ENCODE results near the gene ESCO1. TPM values are rescaled to one million over a fixed set of nuclear protein-coding genes. Genes with fewer than 3 reads are reported as not detected.

Gene ESCO1
- total and polyA plus RNA-seq, 2 of the 13 experiments (the other 11 are each of a cell fraction or from before 2014, with no cell fraction given) = 6.3 to 19.4 TPM

- POLR2A ChIA-PET = interaction anchor here (1.3 kb wide), 1 partner anchor 104 kb away, joined by 3 read pairs; the partner anchor contains the start of gene ESCO1
- BruUV-seq (replicated peaks) = no TSS peak
- TF ChIP-seq NFKBIZ (CRISPR knock-in tag; IDR thresholded peaks at IDR 0.05) (no peak), ZNF251 (CRISPR knock-in tag; IDR thresholded peaks at IDR 0.05) (no peak), ZNF225 (CRISPR knock-in tag; IDR thresholded peaks at IDR 0.05) (no peak), KLF6 (CRISPR knock-in tag; IDR thresholded peaks at IDR 0.05) (no peak), FLYWCH1 (CRISPR knock-in tag; IDR thresholded peaks at IDR 0.05) (no peak), SAP130 (CRISPR knock-in tag; IDR thresholded peaks at IDR 0.05; ENCODE audit: low read depth) (peak; percentile 12; the same call in 1 of the 2 replicates), MXI1 (IDR thresholded peaks at IDR 0.05; ENCODE audit: borderline replicate concordance, low read depth, low read length) (no peak), PHB2 (IDR thresholded peaks at IDR 0.05; ENCODE audit: partially characterized antibody) (no peak), CHD4 (IDR thresholded peaks at IDR 0.05; ENCODE audit: borderline replicate concordance, low read length) (no peak), ZNF746 (CRISPR knock-in tag; IDR thresholded peaks at IDR 0.05) (no peak), BRCA1 (CRISPR knock-in tag; IDR thresholded peaks at IDR 0.05) (no peak), DNMT1 (CRISPR knock-in tag; IDR thresholded peaks at IDR 0.05) (no peak), CCDC6 (CRISPR knock-in tag; IDR thresholded peaks at IDR 0.05) (no peak), HOXA3 (CRISPR knock-in tag; IDR thresholded peaks at IDR 0.05) (no peak), ZBTB14 (CRISPR knock-in tag; IDR thresholded peaks at IDR 0.05) (no peak), XBP1 (CRISPR knock-in tag; IDR thresholded peaks at IDR 0.05) (no peak), MATR3 (CRISPR knock-in tag; IDR thresholded peaks at IDR 0.05) (no peak), ZNF274 (CRISPR knock-in tag; IDR thresholded peaks at IDR 0.05) (0 out of 2 replicates have a peak, but pooled peaks have one; percentile 43)
- TF ChIP-seq, protein P1, sequence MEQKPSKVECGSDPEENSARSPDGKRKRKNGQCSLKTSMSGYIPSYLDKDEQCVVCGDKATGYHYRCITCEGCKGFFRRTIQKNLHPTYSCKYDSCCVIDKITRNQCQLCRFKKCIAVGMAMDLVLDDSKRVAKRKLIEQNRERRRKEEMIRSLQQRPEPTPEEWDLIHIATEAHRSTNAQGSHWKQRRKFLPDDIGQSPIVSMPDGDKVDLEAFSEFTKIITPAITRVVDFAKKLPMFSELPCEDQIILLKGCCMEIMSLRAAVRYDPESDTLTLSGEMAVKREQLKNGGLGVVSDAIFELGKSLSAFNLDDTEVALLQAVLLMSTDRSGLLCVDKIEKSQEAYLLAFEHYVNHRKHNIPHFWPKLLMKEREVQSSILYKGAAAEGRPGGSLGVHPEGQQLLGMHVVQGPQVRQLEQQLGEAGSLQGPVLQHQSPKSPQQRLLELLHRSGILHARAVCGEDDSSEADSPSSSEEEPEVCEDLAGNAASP (CRISPR knock-in tag; IDR thresholded peaks at IDR 0.05; ENCODE audit: borderline replicate concordance) = peak; percentile 91; the same call in 1 of the 2 replicates
- TF ChIP-seq, protein P2, sequence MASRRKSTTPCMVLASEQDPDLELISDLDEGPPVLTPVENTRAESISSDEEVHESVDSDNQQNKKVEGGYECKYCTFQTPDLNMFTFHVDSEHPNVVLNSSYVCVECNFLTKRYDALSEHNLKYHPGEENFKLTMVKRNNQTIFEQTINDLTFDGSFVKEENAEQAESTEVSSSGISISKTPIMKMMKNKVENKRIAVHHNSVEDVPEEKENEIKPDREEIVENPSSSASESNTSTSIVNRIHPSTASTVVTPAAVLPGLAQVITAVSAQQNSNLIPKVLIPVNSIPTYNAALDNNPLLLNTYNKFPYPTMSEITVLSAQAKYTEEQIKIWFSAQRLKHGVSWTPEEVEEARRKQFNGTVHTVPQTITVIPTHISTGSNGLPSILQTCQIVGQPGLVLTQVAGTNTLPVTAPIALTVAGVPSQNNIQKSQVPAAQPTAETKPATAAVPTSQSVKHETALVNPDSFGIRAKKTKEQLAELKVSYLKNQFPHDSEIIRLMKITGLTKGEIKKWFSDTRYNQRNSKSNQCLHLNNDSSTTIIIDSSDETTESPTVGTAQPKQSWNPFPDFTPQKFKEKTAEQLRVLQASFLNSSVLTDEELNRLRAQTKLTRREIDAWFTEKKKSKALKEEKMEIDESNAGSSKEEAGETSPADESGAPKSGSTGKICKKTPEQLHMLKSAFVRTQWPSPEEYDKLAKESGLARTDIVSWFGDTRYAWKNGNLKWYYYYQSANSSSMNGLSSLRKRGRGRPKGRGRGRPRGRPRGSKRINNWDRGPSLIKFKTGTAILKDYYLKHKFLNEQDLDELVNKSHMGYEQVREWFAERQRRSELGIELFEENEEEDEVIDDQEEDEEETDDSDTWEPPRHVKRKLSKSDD (CRISPR knock-in tag; IDR thresholded peaks at IDR 0.05; ENCODE audit: low read depth) = no peak
Measured at GRCh38 chr18:21496277-21496835, 104.1 kb downstream of the ESCO1 start.

More at GRCh38 chr18:21496277-21496835, 104.1 kb downstream of the ESCO1 start:
- intact Hi-C loops (cut with micrococcal nuclease; ENCODE audit: unreplicated experiment) (no loop called here), in situ Hi-C loops (cut with HindIII; ENCODE audit: extremely low pct_ligation_motif_present, low pct_unique_long_range_greater_than_20kb) (no loop called here)
- ATAC-seq (peak; percentile 78), DNase-seq (ENCODE audit: low spot score) (peak; percentile 52), FAIRE-seq (peak; percentile 50)
- Histone ChIP-seq H3K9me3 (ENCODE audit: low read length) (no peaks in the 10 kb centered on the region), H3K4me3 (replicated peaks in 1 of 3; ENCODE audit: insufficient read depth in 1 of 3, low read depth in 2 of 3, low read length in 3 of 3) (peak overlapping the region in 2 of 3 experiments; percentile 10 to 52; a peak in 1 of 6 replicates), H3K4me2 (ENCODE audit: low read depth, low read length) (peak overlapping the region; percentile 67), H3K79me2 (ENCODE audit: insufficient read depth, low read length) (no peaks in the 10 kb centered on the region), H3K27me3 (ENCODE audit: control insufficient read depth in 1 of 2, insufficient read depth in 2 of 2, low read length in 2 of 2) (no peaks in the 10 kb centered on the region), H3K4me1 (ENCODE audit: insufficient read depth, low read length) (peaks cover 40% of the 10 kb centered on the region), H3K27ac (ENCODE audit: extremely low read length, insufficient read depth, low read length) (no peak overlapping the region), H3K36me3 (replicated peaks in 1 of 2; ENCODE audit: control insufficient read depth in 1 of 2, insufficient read depth in 2 of 2, low read length in 2 of 2) (no peaks in the 10 kb centered on the region), H4K20me1 (ENCODE audit: insufficient read depth, low read length) (no peaks in the 10 kb centered on the region), H2AFZ (ENCODE audit: low read length) (peak overlapping the region; percentile 51), H3K9ac (ENCODE audit: insufficient read depth, low read depth, low read length) (no peak overlapping the region)
- WGBS (ENCODE audit: low lambda C conversion rate) = 0% methylated on average over 12 of the region's 12 CpGs
- CTCF ChIA-PET (ENCODE audit: low intra/inter-chr PET ratio, low total read pairs) = no interaction called here
